HG02588 (cell line): ENCODE measurements around the gene DEXI.
"Not testable (repeated sequence)": the region's sequence is repeated elsewhere in the genome, so short reads cannot be mapped to it uniquely, and the experiment has no call there.

Experiments used
- ATAC-seq: cut with Tn5 transposase; IDR thresholded peaks from one replicate; pipeline ENCODE4 v1.9.1; 2021; ENCODE audit warnings: mild to moderate bottlenecking, moderate library complexity; ENCODE audit not compliant: unreplicated experiment

The DEXI gene

GRCh38 chr16:10929097-10929496, 13.2 kb downstream of the DEXI start:
- ATAC-seq = not testable (repeated sequence)

- no peak for ATAC-seq
Measured at GRCh38 chr16:10927497-10928112, 14.7 kb downstream of the DEXI start.

GRCh38 chr16:10926867-10927266, 15.4 kb downstream of the DEXI start:
- no peak for ATAC-seq

GRCh38 chr16:10926094-10926493, 16.2 kb downstream of the DEXI start:
- no peak for ATAC-seq

GRCh38 chr16:10925285-10925684, 17.0 kb downstream of the DEXI start:
- ATAC-seq = not testable (repeated sequence)

GRCh38 chr16:10923650-10924214, 18.5 kb downstream of the DEXI start:
- no peak for ATAC-seq

- no peak for ATAC-seq
Measured at GRCh38 chr16:10923146-10923649, 19.1 kb downstream of the DEXI start.

GRCh38 chr16:10922328-10923145, 19.7 kb downstream of the DEXI start:
- ATAC-seq = no peak

GRCh38 chr16:10921536-10922327, 20.5 kb downstream of the DEXI start:
- no peak for ATAC-seq

GRCh38 chr16:10920726-10921427, 21.4 kb downstream of the DEXI start:
- no peak for ATAC-seq

GRCh38 chr16:10919003-10919351, 23.3 kb downstream of the DEXI start:
- ATAC-seq = no peak

GRCh38 chr16:10918294-10919002, 23.8 kb downstream of the DEXI start:
- peak; percentile 49 for ATAC-seq

- no peak for ATAC-seq
Measured at GRCh38 chr16:10916534-10916933, 25.7 kb downstream of the DEXI start.

GRCh38 chr16:10911267-10911666, 31.0 kb downstream of the DEXI start:
- ATAC-seq = no peak

GRCh38 chr16:10907757-10908045, 34.6 kb downstream of the DEXI start:
- no peak for ATAC-seq

GRCh38 chr16:10906914-10907756, 35.1 kb downstream of the DEXI start:
- ATAC-seq = no peak

GRCh38 chr16:10906482-10906881, 35.8 kb downstream of the DEXI start:
- no peak for ATAC-seq

GRCh38 chr16:10902999-10903398, 39.3 kb downstream of the DEXI start:
- no peak for ATAC-seq

GRCh38 chr16:10897134-10897533, 45.1 kb downstream of the DEXI start:
- ATAC-seq = peak; percentile 64
